T-helper 22 cell (primary cell): Measurements from ENCODE around the gene DIAPH2.
"Not testable (repeated sequence)": the region's sequence is repeated elsewhere in the genome, so short reads cannot be mapped to it uniquely, and the experiment has no call there.

Experiments used
- DNase-seq: peaks from one replicate; pipeline ENCODE4 v3.0.0-alpha.2; 2020; ENCODE audit warnings: low read depth

The DIAPH2 gene

DNA sequence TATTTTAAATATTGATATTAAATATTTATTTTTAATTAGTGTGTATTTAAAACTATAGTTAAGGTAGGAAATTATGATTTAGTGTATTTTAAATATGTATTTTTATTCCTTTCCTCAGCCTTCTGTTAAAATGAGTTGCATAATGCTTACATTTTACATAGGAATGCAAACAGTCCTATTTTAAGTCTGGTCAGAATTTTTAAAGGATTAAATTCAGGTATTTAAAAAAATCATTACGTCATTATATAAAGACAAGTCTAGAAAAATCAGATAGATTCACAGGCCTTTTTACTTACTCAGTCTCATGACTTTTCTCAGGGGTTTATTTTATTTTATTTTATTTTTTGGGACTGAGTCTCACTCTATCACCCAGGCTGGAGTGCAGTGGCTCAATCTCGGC lies 148.7 kb downstream of the DIAPH2 start:
- DNase-seq = no peak

DNA sequence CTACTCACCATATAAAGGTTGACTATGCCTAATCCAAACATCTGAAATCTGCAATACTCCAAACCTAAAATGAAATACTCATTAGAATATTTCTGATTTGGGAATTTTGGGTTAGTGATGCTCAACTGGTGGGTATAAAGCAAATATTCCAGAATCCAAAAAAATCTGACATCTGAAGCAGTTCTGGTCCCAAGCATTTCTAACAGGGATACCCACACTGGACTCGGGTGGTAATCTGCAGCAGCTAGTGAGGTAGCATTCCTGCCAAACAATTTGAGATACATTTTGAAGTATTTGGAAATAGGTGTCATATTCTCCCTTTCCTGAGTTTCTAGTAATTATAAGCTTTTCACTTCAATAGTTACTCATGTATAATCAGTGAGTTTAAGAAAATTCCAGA lies 149.5 kb downstream of the DIAPH2 start:
- DNase-seq = no peak

DNA sequence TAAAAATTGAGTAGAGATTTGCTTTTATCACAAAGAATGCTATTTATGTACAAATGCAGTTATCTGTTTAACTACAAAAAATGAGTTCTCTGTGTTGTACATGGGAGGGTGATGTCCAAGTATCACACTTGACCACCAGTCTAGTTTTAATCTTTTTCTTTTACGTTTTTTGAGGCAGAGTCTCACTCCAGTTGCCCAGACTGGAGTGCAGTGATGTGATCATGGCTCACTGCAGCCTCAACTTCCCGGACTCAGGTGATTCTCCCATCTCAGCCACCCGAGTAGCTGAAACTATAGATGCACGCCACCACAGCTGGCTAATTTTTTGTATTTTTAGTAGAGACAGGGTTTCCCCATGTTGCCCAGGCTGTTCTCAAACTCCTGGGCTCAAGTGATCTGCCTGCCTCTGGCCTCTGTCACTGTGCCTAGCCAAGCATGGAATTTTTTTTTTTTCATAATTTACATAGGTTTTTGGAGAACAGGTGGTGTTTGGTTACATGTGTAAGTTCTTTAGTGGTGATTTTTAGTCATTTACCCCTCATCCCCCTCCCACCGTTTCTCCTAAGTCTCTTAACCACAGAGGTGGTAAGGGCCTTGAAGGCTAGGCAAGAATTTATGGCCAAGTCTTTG lies 151.1 kb downstream of the DIAPH2 start:
- DNase-seq = no peak

DNA sequence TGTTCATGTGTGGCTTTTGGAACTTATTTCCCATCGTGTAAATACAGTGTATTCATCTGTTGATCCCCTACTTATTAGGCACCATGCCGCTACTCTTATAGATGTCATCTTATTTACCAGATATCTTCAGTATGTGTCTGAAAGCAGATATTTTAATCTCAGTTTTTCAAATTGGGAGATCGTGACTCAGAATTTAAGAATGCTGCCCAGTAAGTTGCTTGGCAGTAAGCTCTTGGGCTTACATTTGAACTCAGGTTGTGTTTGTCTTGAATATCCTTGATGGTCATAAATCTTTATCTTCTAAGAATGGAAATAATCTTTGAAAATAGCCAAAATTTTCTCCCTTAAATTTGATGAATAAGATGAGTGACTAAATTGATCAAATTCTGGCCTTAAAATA lies 153.2 kb downstream of the DIAPH2 start:
- DNase-seq = no peak

DNA sequence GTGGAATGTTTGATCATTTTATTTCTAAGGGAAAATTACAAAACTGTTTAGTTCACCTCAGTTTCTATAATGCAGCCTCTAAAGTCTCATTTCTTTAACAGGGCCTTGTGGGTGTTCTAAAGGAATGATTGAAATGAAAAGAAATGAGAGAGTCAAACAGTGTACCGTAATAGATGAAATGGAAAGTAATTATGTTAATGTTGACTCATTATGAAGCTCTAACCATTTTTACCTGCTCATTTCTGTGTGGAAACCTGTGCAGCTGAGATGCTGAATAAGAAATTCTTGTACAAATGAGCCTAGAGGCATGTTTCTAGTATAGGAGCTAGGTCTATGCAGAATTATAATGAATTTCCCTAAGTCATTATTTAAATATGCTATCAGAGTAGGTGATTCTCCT lies 153.9 kb downstream of the DIAPH2 start:
- DNase-seq = no peak

DNA sequence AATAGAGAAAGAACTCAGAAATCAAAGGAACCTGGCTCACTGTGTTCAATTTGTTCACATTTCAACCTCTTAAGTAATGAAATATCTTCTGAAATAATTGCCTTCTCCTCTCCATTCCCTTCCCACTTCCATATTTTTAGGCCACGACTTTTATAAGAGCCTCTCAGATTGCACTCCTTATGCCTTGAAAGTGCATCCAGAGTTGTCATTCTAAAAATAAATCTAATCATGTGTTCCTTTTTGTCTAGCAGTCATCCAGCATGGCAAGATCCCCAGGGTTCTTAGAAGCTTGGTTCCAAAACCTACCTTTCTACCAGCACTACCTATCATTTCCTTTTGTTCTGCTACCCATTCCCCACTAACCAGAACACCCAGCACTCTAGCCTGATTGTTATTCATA lies 156.7 kb downstream of the DIAPH2 start:
- no peak for DNase-seq

DNA sequence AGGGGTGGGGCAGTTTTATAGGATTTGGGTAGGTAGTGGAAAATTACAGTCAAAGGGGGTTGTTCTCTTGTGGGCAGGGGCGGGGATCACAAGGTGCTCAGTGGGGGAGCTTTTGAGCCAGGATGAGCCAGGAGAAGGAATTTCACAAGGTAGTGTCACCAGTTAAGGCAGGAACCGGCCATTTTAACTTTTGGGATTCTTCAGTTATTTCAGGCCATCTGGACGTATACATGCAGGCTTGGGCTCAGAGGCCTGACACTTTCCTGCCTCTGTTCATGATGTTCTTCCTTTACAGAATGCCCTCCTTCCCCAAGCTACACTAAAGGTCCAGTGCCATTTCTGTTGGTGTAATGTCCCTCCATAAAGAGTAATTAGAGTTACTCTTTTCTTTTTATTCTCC lies 157.2 kb downstream of the DIAPH2 start:
- not testable (repeated sequence) for DNase-seq

DNA sequence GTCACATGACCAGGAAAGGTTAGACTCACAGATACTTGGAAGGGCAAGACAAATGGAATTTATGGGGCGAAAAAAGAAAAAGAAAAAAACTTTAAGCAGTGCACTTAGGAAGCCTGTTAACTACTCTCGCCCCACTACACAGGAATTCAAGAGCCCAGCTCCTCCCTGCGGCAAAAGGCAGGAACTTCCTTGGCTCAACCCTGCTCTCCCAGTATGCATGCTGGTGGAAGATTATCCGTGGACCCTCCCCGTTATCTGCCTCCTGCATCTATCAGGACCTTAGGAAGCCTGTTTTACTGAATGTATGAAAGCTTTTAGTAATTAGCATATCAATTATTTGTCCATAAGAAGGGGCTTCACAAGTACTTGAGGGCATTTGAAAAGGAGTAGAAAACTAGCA lies 158.9 kb downstream of the DIAPH2 start:
- no peak for DNase-seq

DNA sequence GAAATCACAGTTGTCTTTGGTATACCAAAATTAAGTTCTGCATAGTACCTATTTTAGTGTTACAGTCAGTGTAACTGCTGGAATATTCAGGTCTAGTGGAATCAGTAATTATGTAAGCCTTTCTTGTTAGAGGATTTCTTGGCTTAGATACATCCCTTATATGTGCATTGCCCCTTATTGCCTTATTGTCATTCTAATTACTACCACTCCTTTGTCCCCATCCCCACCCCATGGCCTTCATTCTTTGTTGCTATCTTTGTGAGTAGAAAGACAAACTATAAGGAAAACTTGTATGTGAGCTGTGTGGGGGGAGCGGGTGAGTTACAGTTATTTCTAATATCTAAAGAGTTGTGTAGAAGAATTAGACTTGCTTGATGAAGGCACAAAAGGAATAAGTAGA lies 162.2 kb downstream of the DIAPH2 start:
- DNase-seq = no peak

DNA sequence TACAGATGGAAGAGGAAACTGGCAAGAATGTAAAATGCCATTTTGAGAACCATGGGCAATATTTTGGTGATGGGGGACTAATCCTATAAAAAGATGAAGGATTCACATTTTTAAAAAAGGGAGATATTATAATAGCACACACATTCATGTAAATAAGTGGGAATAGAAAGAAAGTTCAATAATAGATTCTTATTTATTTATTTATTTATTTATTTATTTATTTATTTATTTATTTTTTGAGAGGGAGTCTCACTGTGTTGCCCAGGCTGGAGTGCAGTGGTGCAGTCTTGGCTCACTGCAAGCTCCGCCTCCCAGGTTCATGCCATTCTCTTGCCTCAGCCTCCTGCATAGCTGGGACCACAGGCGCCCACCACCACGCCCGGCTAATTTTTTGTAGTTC lies 174.8 kb downstream of the DIAPH2 start:
- DNase-seq = not testable (repeated sequence)

DNA sequence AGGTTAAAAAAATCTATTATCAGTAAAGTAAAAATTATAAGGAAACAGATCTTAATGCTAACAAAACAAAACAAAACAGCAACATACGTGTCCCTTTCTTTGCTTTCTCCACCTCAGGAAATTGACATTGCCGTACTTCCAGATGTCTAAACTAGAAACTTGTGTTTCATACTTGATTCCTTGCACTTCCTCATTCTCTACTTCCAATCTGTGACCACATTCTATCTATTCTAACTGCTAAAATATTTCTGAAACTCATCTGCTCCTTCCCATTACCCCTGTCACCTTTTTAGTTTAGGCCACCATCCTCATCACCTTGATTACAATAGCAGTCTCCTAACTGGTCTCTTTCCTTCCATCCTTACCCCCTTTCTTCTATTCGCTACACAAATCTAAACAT lies 176.6 kb downstream of the DIAPH2 start:
- no peak for DNase-seq

DNA sequence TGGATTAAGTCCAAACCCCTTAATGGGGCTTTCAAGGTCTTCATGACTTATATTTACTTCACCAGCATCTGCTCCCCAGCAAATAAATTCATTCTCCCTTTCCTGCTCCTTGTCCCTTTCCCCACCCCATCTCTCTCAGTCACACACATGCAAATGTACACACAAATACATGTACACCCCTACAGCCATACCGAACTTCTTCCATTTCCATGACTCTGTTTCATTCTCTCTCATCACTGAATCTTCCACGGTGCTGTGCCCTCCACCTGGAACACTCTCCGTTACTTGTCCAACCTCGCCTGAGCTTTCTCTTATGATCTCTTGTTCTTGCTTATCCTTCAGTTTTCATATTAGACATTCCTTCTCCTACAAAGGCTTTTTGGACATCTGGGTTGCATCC lies 177.0 kb downstream of the DIAPH2 start:
- DNase-seq = no peak

DNA sequence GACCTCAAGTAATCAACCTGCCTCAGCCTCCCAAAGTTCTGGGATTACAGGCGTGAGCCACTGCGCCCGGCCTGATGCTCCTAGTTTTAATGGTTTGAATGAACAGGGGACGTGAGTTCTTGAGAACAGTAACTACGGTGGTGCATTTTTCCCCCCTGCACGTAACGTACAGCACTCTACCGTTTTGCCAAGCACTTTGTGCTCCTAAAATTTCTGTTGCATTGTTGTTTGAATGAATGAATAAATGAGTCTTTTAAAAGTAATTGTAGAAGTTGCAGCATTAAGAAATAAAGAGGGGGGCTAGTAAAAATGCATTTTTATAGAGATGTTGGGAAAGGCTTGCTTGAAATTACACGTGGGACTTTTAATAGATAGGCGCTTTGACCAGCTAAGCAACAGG lies 199.0 kb downstream of the DIAPH2 start, which contains the start of gene RPA4:
TSS of gene RPA4 (plus strand) at position 301 of the 400 bp plus-strand sequence. CDS start 403 bp downstream, outside the sequence.
- DNase-seq = no peak

DNA sequence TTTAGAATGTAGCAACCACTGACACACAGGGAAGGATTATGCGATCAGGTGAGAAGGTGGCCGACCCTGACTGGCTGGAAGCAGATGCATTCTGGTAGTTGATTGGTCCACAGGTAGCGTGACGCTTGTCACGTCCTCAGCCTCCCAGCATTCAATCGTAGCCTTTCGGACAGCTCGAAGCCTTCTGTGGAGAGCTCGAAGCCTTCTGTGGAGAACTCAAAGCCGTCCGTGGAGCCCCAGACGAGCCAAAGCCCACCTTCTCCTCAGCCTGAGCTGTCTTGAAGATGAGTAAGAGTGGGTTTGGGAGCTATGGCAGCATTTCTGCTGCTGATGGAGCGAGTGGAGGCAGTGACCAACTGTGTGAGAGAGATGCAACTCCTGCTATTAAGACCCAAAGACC lies 199.4 kb downstream of the DIAPH2 start:
- no peak for DNase-seq

DNA sequence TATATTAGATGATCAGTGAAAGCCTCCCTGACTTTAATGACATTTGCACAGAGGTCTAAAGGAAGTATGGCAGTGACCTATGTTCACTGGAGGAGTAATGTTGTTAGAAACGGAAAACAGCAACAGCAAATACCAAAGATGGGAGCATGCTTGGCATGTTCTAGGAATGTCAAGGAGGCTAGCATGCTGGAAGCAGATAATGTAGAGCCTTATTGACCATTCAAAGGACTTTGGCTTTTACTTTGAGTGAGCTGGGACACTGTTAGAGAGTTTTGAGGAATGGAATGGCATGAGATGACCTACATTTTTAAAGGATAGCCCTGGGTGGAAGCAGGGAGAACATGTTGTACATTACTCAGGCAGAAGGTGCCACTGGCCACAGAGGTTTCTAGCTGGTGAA lies 205.1 kb downstream of the DIAPH2 start:
- no peak for DNase-seq

DNA sequence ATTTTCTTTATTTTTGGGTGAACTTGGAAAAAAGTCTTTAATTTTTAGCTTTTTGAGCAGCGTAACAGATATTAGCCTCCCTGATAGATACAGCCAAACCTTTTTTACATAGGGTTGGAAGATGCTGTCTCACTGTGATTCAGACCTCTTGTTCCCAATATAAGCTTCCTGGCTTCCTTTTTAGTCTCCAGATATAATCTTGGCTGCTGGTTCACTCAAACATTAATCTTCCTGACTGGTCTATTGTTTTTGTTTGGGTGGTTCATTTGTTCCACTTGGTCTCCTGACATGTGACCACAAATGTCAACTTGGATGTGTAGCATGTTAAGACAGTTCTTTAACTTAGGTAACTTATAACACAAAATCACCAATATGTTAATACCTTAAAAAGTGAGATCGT lies 222.1 kb downstream of the DIAPH2 start:
- DNase-seq = no peak

DNA sequence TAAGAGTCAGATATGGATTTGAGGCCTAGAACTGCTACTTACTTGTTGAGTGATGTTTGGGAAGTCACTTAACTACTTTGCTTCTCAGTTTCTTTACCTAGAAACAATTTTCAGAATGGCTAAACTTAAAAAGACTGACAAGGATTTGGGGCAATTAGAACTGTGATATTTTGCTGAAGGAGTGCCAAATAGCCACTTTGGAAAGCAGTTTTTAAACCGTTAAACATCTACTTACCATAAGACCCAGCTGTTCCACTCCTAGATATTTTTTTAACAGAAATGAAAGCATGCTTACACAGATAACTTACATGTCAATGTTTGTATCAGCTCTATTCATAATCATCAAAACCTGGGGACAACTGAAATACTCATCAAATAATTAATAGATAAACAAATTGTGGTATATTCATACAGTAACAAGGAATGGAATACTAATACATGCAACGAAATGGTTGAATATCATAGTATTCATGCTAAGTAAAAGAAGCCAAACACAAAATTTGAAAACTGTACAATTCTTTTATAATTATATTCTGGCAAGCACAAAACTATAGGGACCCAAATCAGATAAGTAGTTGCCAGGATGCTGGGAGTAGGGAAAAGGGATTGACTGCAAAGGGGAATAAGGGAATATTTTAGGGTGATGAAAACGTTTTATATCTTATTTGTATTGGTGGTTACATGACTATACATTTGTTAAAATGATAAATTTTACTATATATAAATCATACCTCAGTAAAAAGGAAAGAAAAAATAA lies 223.1 kb downstream of the DIAPH2 start:
- no peak for DNase-seq

DNA sequence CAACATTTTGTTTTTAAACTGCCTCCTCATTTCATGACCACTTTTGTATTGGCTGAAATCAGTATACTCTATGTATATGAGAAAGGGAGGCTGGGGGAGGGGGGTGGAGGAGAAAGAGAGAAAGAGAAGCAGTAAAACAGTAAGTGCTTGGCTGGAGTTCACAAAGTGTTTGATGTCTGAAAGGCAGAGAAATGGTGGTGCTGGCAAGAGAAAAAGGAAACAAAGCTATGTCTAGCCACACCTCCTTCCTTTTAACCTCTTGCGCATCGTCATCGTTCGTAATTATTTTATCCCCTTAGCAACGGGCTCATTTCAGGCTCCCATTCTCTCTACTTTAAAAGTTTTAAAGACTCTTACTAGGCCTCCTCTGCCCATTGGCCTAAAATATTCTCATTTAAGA lies 224.6 kb downstream of the DIAPH2 start:
- DNase-seq = no peak

DNA sequence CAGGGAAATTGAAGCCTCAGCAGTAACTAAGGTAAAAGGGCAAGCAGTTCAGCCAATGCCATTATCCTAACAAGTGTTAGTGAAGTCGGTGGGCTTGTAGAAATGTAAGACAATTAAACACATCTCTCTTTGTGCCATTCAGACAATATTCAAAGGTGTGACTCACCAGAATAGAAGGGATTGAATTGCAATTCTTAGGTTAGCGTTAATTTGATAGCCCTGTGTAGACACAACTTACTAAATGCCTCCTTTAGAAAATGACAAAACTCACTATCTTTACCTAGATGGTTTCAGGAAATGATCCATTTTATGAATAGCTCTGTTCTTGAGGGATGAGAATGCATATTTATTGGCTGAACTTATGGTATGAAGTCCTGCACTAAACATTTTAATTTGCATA lies 234.2 kb downstream of the DIAPH2 start:
- DNase-seq = no peak

DNA sequence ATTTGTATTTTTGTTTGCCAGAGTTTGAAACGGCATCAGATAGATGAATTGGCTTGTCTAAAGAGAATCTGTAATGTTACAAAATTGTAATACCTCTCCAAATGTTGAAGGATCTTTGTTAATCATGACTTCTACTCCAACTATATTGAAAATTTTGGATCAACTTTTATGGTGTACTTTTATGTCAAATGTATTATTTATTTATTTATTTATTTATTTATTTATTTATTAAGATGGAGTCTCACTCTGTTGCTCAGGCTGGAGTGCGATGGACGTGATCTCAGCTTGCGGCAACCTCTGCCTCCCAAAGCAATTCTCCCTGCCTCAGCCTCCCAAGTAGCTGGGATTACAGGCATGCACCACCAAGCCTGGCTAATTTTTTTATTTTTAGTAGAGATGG lies 235.0 kb downstream of the DIAPH2 start:
- no peak for DNase-seq

DNA sequence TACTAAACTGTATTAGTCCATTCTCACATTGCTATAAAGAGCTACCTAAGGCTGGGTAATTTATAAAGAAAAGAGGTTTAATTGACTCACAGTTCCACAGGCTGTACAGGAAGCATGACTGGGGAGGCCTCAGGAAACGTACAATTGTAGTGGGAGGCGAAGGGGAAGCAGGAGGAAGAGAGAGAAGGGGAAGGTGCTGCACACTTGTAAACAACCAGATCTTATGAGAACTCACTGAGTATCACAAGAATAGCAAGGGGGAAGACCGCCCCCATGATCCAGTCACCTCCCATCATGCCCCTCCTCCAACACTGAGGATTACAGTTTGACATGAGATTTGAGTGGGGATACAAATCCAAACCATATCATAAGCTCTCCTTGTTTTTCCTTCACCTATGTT lies 239.9 kb downstream of the DIAPH2 start:
- DNase-seq = no peak

DNA sequence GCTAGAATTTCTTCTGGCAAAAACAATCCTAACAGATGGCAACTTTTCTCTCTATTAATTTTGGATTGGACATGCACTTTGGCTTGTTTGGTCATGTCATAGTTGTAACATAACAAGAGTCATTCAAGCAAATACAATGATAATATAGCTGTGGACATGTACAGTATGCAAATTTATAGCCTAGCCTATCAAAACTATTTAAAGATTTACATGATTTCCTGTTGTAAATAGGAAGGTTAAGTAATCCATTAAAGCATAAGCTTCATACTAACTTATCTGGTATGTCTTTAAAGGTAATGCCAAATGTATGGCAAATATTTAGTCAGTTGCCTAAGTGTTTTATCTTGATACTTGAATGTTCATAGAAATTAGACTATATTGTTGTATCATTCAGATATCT lies 244.4 kb downstream of the DIAPH2 start:
- no peak for DNase-seq

DNA sequence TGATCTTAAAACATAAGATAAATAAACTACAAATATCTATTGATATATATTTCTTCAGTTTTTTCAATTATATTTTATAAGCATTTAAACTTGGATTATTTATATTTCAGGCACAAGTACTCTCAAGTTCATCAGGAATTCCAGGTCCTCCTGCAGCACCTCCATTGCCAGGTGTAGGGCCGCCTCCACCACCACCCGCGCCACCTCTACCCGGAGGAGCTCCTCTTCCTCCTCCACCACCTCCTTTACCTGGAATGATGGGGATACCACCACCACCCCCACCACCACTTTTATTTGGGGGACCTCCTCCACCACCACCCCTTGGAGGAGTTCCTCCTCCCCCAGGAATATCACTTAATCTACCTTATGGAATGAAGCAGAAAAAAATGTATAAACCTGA lies 273.1 kb downstream of the DIAPH2 start:
- no peak for DNase-seq

DNA sequence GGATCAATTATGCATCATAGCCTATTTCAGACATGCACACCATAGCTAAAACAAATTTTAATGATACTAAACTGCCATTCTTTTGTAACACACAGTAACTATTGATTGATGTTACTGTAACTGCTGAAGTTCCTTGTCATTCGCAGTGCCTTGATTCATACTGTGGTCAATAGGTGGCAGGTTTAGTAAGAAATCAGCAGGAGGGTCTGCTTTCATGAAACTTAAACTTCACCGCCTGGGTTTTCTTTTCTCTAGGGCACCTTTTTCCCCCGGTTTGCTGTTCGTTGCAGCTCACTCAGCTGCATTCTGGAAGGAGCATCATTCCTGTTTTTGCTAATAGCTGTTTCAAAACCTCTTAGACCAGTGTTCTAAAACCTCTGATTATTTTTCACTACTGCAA lies 287.2 kb downstream of the DIAPH2 start:
- DNase-seq = no peak
